Activated CD4-positive, alpha-beta T cell treated with anti-CD3 and anti-CD28 coated beads, Interleukin-2, Interleukin-6, amounts not matched to agents 100 ng/mL and 50 ng/mL, durations not matched to agents 16 hours and 8 hours (primary cell): ENCODE measurements around the gene PCSK6.
"Not testable (repeated sequence)": the region's sequence is repeated elsewhere in the genome, so short reads cannot be mapped to it uniquely, and the experiment has no call there.

Source experiments
- DNase-seq: peaks from one replicate; pipeline ENCODE4 v3.0.0-alpha.2; 2020

The PCSK6 gene

GRCh38 chr15:101373577-101373976 lies 115.9 kb downstream of the PCSK6 start:
- no peak for DNase-seq

- DNase-seq = no peak
These were observed 116.5 kb downstream of the PCSK6 start for GRCh38 chr15:101372960-101373525.

GRCh38 chr15:101372149-101372577 lies 117.3 kb downstream of the PCSK6 start:
- no peak for DNase-seq

GRCh38 chr15:101371519-101371918 lies 118.0 kb downstream of the PCSK6 start:
- DNase-seq = no peak

GRCh38 chr15:101371081-101371480 lies 118.4 kb downstream of the PCSK6 start:
- DNase-seq = no peak

GRCh38 chr15:101370330-101371024 lies 119.0 kb downstream of the PCSK6 start:
- no peak for DNase-seq

GRCh38 chr15:101369676-101370075 lies 119.8 kb downstream of the PCSK6 start:
- no peak for DNase-seq

GRCh38 chr15:101368861-101369642 lies 120.5 kb downstream of the PCSK6 start:
- no peak for DNase-seq

- no peak for DNase-seq
These were observed 121.3 kb downstream of the PCSK6 start for GRCh38 chr15:101368086-101368780.

GRCh38 chr15:101366853-101367252 lies 122.7 kb downstream of the PCSK6 start:
- DNase-seq = no peak

GRCh38 chr15:101362986-101363566 lies 126.4 kb downstream of the PCSK6 start:
- no peak for DNase-seq

GRCh38 chr15:101362359-101362758 lies 127.1 kb downstream of the PCSK6 start:
- no peak for DNase-seq

GRCh38 chr15:101361418-101361817 lies 128.1 kb downstream of the PCSK6 start:
- peak; percentile 8 for DNase-seq

GRCh38 chr15:101359365-101359947 lies 130.1 kb downstream of the PCSK6 start:
- no peak for DNase-seq

GRCh38 chr15:101358895-101359294 lies 130.6 kb downstream of the PCSK6 start:
- DNase-seq = no peak

- no peak for DNase-seq
These were observed 131.6 kb downstream of the PCSK6 start for GRCh38 chr15:101357885-101358284.

GRCh38 chr15:101357333-101357732 lies 132.2 kb downstream of the PCSK6 start:
- no peak for DNase-seq

- not testable (repeated sequence) for DNase-seq
These were observed 132.9 kb downstream of the PCSK6 start for GRCh38 chr15:101356512-101357172.

GRCh38 chr15:101355678-101356464 lies 133.6 kb downstream of the PCSK6 start:
- no peak for DNase-seq

GRCh38 chr15:101354891-101355623 lies 134.4 kb downstream of the PCSK6 start:
- no peak for DNase-seq
